Glomerular visceral epithelial cell (primary cell): ENCODE measurements around the gene PABPC4L.
A peak's percentile ranks its signal among the peaks of the same experiment; 100 is the strongest.
"Not testable (repeated sequence)": the region's sequence is repeated elsewhere in the genome, so short reads cannot be mapped to it uniquely, and the experiment has no call there.

Source experiments
- DNase-seq: peaks from one replicate; pipeline ENCODE4 v3.0.0-alpha.2; 2016; ENCODE audit errors: extremely low spot score

Gene PABPC4L

DNA sequence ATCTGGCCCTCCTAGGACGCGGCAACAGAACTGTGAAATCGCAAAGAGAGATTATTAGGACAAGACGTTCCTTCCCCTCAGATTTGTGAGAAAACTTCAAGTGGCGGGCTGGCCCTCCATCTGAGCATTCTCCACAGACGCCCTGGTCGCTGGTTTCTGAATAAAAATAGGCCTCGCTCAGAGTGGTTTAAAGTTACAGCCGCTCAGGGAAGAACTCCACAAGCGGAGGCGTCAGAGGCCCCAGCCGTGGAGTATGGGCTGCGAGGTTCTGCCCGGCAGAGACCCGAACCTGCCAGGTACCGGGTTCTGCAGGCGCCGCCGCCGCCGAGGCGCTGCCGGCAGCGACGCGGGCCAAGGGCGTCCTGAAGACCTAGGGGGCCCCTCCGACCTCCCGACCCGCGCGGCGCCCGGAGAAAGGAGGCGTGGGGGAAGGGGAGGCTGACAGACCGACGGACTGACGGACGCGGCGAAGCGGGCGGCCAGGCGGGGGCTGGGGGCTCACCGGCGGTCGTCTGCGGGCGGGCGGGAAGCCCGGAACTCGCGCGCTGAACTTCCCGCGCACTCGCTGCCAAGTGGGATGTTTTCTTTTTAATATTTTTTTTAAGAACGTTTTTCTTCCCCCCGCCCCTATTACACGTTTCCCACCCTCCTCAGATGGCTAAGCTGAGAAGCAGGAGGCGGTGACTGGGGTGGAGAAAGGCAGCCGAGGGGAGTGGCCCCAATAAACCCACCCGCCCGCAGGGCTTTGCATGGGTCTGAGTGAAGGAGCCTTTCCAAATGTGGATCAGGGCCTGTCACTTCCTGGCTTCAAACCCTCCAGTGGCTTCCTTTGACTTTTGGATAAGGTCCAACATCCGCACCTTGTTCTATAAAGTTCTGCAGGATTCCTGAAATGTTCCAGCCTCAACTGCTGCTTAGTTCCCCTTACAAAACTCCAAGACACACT is at the start of gene PABPC4L:
PABPC4L (minus strand) TSS at position 574 of the 946 bp plus-strand sequence. CDS start 770 bp downstream, outside the sequence.
- DNase-seq = peak; percentile 53

GRCh38 chr4:134251322-134251721 is 49.7 kb upstream of the PABPC4L start:
- DNase-seq = no peak

DNA sequence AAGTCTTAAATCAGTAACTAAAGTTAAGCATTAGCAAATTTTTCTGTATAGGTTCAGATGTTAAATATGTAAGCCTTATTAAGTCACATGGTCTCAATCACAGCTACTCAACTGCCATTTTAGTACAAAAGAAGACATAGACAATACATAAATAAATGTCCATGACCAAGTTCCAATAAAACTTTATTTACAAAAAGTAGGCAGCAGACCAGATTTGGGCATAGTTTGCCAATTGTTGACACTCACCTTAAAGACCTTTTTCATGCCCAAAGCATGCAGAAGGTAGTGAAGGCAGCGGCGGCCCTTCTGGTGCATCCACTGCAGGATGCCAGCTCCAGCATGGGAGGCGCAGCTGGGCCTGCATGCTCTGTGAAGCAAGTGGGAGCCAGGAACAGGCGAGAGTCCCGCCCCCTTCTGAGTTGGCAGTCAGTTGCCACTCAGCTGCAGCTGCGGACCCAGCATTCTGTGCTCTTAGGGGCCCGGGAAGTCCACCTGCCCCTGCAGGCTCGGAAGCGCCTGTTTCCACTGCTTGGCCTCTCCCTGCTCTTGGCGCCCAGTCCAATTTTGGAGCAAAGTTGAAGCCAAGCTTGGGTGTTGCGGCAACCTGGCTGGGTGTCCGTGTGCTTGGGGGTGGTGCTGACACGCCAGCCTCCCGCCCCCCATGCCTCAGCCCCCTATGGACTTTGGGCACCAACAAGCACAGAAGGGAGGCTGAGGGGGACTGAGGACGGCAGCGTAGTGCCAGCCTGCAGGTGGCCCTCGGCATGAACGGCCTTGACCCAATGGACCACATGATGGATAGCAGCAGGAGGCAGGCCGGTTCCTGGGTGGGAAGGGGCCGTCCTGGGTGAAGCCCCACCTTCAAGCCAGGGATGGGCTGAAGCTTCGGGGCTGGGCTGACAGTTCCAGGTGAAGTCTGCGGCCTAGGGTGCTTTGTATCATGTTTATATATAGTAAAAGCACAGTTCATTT is 42.4 kb upstream of the PABPC4L start:
- DNase-seq = no peak

- DNase-seq = no peak
Measured at GRCh38 chr4:134219043-134219442, 17.5 kb upstream of the PABPC4L start.

DNA sequence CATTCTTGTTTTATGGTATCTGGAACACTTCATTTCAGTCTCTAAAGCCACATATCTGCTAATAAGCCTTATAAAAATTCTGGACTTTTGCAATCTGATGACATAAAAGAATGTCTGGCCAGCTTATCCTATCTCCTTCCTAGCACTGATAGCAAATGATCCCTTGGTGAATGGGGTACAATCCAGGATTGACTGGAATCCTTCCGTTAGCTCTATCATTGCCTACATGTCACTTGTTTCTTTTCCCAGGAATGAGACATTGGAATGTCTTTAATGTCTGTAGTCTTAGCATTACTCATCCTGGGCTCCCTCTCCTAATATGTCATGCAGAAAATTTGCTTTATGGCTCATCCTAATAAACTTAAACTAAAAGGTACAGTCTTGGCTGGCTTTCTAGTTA is 14.8 kb upstream of the PABPC4L start:
- DNase-seq = peak; percentile 63

DNA sequence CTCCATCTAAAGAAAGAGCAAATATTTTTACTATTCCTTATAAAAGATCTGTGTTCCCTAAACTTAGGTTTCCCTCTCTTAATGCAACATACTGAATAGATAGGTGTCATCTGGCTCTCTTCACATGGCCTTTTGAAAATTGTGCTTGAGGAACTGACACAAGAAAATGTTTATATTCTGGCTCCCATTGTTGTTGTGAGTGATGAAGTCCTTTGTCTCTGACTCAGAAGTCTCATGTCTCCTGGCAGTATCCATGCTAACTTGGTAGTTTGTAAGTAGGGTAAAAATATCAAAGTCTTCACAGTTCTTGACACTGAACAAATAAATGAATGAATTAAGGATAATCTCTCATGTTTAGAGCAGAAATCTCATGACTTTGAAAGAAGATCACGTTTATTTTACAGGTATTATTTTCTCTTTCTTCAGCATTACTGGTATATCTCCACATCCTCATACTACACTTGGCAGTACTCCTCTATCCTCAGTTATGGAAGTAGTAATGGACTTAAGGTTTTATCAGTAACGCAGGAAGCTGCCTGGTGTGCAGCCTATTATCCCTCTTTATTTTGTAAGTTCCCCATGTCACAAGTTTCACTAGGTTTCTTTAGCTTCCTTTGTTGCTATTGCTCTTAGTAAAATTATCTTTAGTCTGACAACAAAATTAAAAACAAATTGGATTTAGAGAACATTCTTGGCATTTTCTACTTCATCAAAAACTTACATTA is 14.2 kb upstream of the PABPC4L start:
- no peak for DNase-seq

GRCh38 chr4:134207955-134208354 is 6.4 kb upstream of the PABPC4L start:
- not testable (repeated sequence) for DNase-seq

DNA sequence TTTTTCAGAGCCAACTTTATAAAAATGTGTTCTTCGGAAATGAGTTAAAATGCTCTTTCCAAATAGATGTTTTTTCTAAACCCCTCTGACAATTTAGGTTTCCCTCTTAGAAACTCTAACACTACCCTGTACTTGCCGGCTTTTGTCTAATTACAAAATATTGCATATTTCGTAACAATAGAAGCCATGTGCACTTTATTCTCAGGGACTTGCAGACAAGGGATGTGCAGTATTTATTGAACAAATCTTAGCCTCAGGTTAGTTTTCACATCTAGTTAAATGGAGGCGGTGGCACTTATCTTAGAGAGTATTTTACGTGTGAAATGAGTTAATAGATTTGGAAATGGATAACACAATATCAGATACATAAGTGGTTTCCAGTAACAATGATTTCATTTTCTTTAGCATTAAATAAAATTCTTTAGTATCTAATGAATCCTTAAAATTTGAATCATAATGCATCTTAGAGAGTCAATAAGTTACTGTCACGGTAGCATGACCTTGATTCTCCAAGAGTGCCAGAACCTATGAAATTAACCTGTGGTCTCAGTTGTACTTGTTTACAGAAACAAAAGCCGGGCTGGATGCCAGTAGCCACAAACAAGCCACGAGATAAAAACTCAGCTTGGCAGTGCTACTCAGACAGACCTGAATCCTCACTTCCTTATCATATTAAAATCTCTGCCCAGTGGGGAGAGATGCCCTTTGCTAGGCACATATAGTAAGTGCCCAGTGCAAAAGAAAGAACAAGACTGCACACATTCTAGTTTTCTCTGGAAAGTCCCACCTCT is 772 bp upstream of the PABPC4L start:
- DNase-seq = peak; percentile 9

- peak; percentile 4 for DNase-seq
Measured at GRCh38 chr4:134200811-134201215, 776 bp downstream of the PABPC4L start.

GRCh38 chr4:134189949-134190348 is 11.6 kb downstream of the PABPC4L start:
- DNase-seq = no peak

DNA sequence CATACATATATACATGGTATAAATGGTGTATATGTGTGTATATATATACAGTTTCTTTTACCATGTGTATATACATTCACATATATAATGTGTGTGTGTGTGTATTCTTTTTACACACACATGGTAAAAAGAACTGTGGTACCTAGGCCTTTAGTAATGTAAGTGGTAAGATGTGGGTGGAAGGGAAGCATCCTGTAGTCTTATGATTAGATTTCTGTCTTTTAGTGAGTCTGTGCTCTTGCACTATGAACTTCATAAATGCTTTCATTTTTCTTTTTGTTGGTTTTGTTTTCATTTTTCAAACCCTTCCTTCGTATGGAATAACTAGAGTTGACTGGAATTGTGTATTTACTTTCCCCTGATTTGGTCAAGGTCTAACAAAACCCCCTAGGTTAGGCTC is 12.1 kb downstream of the PABPC4L start:
- no peak for DNase-seq

DNA sequence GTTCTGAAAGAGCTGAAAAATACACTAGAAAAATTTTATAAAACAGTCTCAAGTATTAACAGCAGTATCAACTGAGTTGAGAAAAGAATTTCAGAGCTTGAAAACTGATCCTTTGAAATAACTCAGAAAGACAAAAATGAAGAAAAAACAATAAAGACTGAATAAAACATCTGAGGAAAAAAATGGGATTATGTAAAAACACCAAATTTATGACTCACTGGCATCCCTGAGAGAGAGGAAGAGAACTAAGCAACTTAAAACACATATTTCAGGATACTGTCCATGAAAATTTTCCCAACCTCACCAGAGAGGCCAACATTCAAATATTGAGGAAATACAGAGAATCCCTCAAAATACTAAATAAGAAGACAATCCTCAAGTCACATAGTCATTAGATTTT is 22.9 kb downstream of the PABPC4L start:
- DNase-seq = no peak

DNA sequence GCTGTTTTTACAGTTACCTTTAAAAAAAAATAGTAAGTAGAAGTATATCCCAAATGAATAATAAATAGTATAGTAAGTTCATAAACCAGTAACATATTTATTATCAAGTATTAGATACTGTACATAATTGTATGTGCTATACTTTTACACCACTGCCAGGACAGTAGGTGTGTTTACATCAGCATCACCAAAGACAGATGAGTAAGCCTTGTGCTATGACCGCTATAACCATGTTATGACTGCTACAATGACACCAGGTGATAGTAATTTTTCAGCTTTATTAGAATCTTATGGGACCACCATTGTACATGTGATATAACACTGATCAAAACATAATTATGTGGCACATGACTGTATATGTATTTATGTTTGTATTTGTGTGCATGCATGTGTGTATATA is 27.3 kb downstream of the PABPC4L start:
- DNase-seq = no peak

- DNase-seq = no peak
Measured at GRCh38 chr4:134160211-134160610, 41.4 kb downstream of the PABPC4L start.

DNA sequence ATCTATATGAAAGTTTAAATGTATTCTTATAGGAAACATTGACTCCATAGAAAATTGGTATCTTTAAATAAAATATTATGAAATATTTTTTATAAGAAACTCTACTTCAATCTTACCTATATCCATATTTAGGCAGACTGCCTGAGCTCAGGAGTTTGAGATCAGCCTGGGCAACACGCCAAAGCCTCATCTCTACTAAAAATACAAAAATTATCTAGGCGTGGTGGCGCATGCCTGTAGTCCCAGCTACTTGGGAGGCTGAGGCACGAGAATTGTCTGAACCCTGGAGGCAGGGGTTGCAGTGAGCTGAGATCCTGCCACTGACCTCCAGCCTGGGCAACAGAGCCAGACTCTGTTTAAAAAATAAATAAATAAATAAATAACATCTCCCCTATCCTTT is 47.5 kb downstream of the PABPC4L start:
- DNase-seq = no peak

DNA sequence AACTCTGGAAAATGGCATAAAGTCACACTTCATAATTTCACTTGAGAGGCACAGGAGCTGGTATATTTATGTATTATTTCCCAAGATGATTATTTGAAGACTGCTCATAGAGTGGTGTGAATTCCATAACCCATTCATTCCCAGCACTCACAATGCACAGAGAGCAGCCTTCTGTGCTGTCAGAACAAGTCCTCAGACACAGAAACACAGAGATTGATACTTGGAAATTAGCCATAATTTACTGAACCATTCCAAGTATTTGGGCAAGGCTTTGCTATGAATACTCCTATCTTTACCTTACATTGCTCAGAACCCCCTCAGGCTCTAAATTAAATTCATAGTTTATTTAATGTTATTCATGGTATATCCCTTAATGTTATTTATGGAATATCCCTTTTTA is 53.6 kb downstream of the PABPC4L start:
- DNase-seq = no peak
